Esophagus squamous epithelium (tissue), 5 donors: ENCODE measurements around the gene WNT9A. TPM values are rescaled to one million over a fixed set of nuclear protein-coding genes. Genes with fewer than 3 reads are reported as not detected.

Experiments used
- DNase-seq: peaks from one replicate; lab custom pipeline; 2025; lab: John Stamatoyannopoulos, UW
- H3K27ac ChIP-seq, 4 donors: fragments of 200-600 bp; sonication (generic); one replicate each; pipeline ENCODE4 v1.5.1; 2016 to 2019; ENCODE audit warnings: mild to moderate bottlenecking in 1 of 4
- H3K27me3 ChIP-seq, 4 donors: fragments of 200-600 bp; sonication (generic); 1 replicate in 3 of 4; 2 replicates in 1 of 4; pipeline versions ENCODE4 v1.5.1 to v1.6.0; 2017 to 2021; ENCODE audit warnings: antibody characterized with exemption in 1 of 4
- H3K36me3 ChIP-seq, 3 donors: fragments of 200-600 bp; sonication (generic); one replicate each; pipeline ENCODE4 v1.5.1; 2016 to 2019
- H3K4me1 ChIP-seq, 3 donors: fragments of 200-600 bp; sonication (generic); one replicate each; pipeline ENCODE4 v1.5.1; 2017 to 2019
- H3K4me3 ChIP-seq, 4 donors: fragments of 200-600 bp; sonication (generic); 1 replicate in 3 of 4; 2 replicates in 1 of 4; pipeline ENCODE4 v1.5.1; 2016 to 2019; ENCODE audit warnings: mild to moderate bottlenecking in 2 of 4, moderate library complexity in 1 of 4
- H3K9me3 ChIP-seq, 3 donors: fragments of 200-600 bp; sonication (generic); one replicate each; pipeline ENCODE4 v1.5.1; 2016 to 2019
- POLR2A ChIP-seq, 4 donors: fragments of 450-650 bp; IDR thresholded peaks; one replicate each; pipeline ENCODE4 v1.6.1; 2017; ENCODE audit warnings: antibody characterized with exemption in 4 of 4, mild to moderate bottlenecking in 4 of 4, moderate library complexity in 3 of 4
- WGBS, 2 donors: methylation state at CpG; one replicate each; pipeline ENCODE4 v1.1.5; 2018; 5-methylcytosine and 5-hydroxymethylcytosine counted together
- intact Hi-C: fragments of 100-400 bp; cut with DNase I; formaldehyde crosslinking; loops from one replicate; pipeline ENCODE4 v1.15.0; 2022
- total RNA-seq, 4 donors: library from RNA; depleted of rRNA; stranded (reverse); fragments of >200 nt; gene quantifications; one replicate each; pipeline ENCODE4 v1.1.0, GENCODE V29; 2016
- TF ChIP-seq, protein P1 (sequence below), 6 experiments: fragments of 450-650 bp in 4 of 6; fragments of 200-600 bp in 2 of 6; sonication (generic) in 2 of 6; IDR thresholded peaks; one replicate each; pipeline ENCODE4 v1.5.1; 2016 to 2019; ENCODE audit warnings: antibody characterized with exemption in 6 of 6, mild to moderate bottlenecking in 4 of 6, moderate library complexity in 4 of 6
- donor health status: DM: yes; HTN: yes; CAD: no.

Gene WNT9A
- total RNA-seq, 4 donors from 2014 or later, result 1.7 to 5.9 (median 2.8) TPM

GRCh38 chr1:227919906-227920305, 27.8 kb downstream of the WNT9A start:
- intact Hi-C loops, result no loop called here
- no peak for DNase-seq
- peaks cover 5 to 24% (median 15%) of the 10 kb centered on the region in 3 donors for H3K4me1 ChIP-seq
- 57 to 67% methylated on average over 3 to 6 of the region's 12 CpGs for WGBS, 2 donors
- H3K27me3 ChIP-seq, result no peaks in the 10 kb centered on the region
- TF ChIP-seq POLR2A (IDR thresholded peaks at IDR 0.05), result no peak
- TF ChIP-seq, protein P1, sequence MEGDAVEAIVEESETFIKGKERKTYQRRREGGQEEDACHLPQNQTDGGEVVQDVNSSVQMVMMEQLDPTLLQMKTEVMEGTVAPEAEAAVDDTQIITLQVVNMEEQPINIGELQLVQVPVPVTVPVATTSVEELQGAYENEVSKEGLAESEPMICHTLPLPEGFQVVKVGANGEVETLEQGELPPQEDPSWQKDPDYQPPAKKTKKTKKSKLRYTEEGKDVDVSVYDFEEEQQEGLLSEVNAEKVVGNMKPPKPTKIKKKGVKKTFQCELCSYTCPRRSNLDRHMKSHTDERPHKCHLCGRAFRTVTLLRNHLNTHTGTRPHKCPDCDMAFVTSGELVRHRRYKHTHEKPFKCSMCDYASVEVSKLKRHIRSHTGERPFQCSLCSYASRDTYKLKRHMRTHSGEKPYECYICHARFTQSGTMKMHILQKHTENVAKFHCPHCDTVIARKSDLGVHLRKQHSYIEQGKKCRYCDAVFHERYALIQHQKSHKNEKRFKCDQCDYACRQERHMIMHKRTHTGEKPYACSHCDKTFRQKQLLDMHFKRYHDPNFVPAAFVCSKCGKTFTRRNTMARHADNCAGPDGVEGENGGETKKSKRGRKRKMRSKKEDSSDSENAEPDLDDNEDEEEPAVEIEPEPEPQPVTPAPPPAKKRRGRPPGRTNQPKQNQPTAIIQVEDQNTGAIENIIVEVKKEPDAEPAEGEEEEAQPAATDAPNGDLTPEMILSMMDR (IDR thresholded peaks at IDR 0.05), result no peak
- no peak overlapping the region for H3K4me3 ChIP-seq
- H3K9me3 ChIP-seq, result no peaks in the 10 kb centered on the region
- peaks cover 0 to 56% (median 11%) of the 10 kb centered on the region in 3 donors for H3K36me3 ChIP-seq
- no peak overlapping the region for H3K27ac ChIP-seq

GRCh38 chr1:227918736-227919135, 29.0 kb downstream of the WNT9A start:
- 81 to 92% methylated on average over 8 to 9 of the region's 9 CpGs for WGBS, 2 donors
- Histone ChIP-seq H3K27ac (no peak overlapping the region), H3K4me3 (no peak overlapping the region), H3K9me3 (no peaks in the 10 kb centered on the region), H3K4me1 (peaks cover 5 to 29% (median 21%) of the 10 kb centered on the region in 3 donors), H3K27me3 (peaks cover 0 to 5% (median 0%) of the 10 kb centered on the region in 4 donors), H3K36me3 (peaks cover 0 to 47% (median 11%) of the 10 kb centered on the region in 3 donors)
- no peak for DNase-seq
- TF ChIP-seq, protein P1 (IDR thresholded peaks at IDR 0.05), result no peak
- TF ChIP-seq POLR2A (IDR thresholded peaks at IDR 0.05), result no peak
- intact Hi-C loops, result no loop called here

DNA sequence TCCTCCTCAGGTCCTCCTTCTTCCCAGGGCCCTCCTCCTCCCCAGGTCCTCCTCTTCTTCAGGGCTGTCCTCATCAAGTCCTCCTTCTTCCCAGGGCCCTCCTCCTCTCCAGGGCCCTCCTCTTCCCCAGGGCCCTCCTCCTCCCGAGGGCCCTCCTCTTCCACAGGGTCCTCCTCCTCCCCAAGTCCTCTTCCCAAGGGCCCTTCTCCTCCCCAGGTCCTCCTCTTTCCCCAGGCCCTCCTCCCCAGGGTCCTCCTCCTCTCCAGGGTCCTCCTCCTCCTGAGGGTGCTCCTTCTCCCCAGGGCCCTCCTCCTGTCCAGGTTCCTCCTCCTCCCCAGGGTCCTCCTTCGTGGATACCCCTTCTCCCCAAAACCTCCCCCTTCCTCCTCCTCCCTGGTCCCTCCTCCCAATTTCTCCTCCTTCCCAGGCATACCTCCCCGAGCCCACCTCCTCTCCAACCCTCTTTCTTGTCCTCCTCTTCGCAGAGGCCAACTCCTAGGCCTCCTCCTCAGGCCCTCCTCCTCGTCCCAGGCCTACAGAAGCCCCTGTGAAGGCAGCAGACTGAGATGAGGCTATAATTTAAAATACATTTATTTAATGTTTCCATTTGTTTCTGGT, 29.5 kb downstream of the WNT9A start:
- Histone ChIP-seq H3K36me3 (peaks cover 0 to 42% (median 11%) of the 10 kb centered on the region in 3 donors), H3K4me1 (peaks cover 10 to 34% (median 26%) of the 10 kb centered on the region in 3 donors), H3K27me3 (peaks cover 0 to 5% (median 0%) of the 10 kb centered on the region in 4 donors), H3K9me3 (no peaks in the 10 kb centered on the region), H3K27ac (no peak overlapping the region), H3K4me3 (no peak overlapping the region)
- no peak for DNase-seq
- TF ChIP-seq, protein P1 (IDR thresholded peaks at IDR 0.05), result no peak
- TF ChIP-seq POLR2A (IDR thresholded peaks at IDR 0.05), result no peak
- 75 to 82% methylated on average over 5 of the region's 5 CpGs for WGBS, 2 donors
- intact Hi-C loops, result no loop called here

- Histone ChIP-seq H3K36me3 (peaks cover 0 to 33% (median 11%) of the 10 kb centered on the region in 3 donors), H3K4me3 (no peak overlapping the region), H3K27me3 (peaks cover 0 to 5% (median 0%) of the 10 kb centered on the region in 4 donors), H3K9me3 (no peaks in the 10 kb centered on the region), H3K27ac (no peak overlapping the region), H3K4me1 (peaks cover 12 to 40% (median 28%) of the 10 kb centered on the region in 3 donors)
- 76 to 85% methylated on average over 5 to 9 of the region's 15 CpGs for WGBS, 2 donors
- DNase-seq, result no peak
- intact Hi-C loops, result no loop called here
- TF ChIP-seq POLR2A (IDR thresholded peaks at IDR 0.05), result no peak
- TF ChIP-seq, protein P1 (IDR thresholded peaks at IDR 0.05), result no peak
Observed at GRCh38 chr1:227917081-227917950, 30.4 kb downstream of the WNT9A start.

DNA sequence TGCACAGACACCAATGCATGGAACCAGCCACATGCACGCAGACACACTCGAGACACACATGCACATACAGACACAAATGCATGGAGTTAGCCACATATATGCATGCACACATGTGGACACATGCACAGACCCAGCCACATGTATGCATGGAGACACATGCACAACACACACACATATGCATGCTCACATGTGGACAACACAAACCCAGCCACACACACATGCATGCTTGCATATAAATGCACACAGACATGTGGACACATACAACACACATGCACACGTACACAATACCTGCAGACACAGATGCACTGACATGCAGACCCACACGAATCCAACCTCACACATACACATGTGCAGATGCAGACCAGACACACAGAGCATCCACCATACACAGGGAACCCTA, 31.1 kb downstream of the WNT9A start:
- 85 to 93% methylated on average over 3 to 4 of the region's 4 CpGs for WGBS, 2 donors
- Histone ChIP-seq H3K9me3 (no peaks in the 10 kb centered on the region), H3K27me3 (peaks cover 0 to 5% (median 0%) of the 10 kb centered on the region in 4 donors), H3K4me1 (peaks cover 12 to 40% (median 28%) of the 10 kb centered on the region in 3 donors), H3K36me3 (peaks cover 0 to 26% (median 9%) of the 10 kb centered on the region in 3 donors), H3K4me3 (no peak overlapping the region), H3K27ac (no peak overlapping the region)
- no peak for DNase-seq
- TF ChIP-seq, protein P1 (IDR thresholded peaks at IDR 0.05), result no peak
- no peak for TF ChIP-seq POLR2A (IDR thresholded peaks at IDR 0.05)
- intact Hi-C loops, result no loop called here
